ENCODE results near the gene TEAD1. TPM values are rescaled to one million over a fixed set of nuclear protein-coding genes. Genes with fewer than 3 reads are reported as not detected.
A peak's percentile ranks its signal among the peaks of the same experiment; 100 is the strongest.

Gene TEAD1
- total and polyA plus RNA-seq, 9 donors, result 20.0 to 84.1 (median 67.6) TPM

- intact Hi-C loops (cut with DNase I), result no loop called here
- H3K27me3 ChIP-seq, result no peaks in the 10 kb centered on the region
- 56 to 87% (median 69%) methylated on average over 3 of the region's 3 CpGs for WGBS, 3 donors
- H3K9me3 ChIP-seq, result no peaks in the 10 kb centered on the region
- TF ChIP-seq POLR2A (IDR thresholded peaks at IDR 0.05) (no peak), CTCF (IDR thresholded peaks at IDR 0.05) (no peak), EP300 (IDR thresholded peaks at IDR 0.05) (no peak)
- H3K4me1 ChIP-seq (ENCODE audit: insufficient read depth), result peaks cover 14% of the 10 kb centered on the region
- H3K27ac ChIP-seq, result no peak overlapping the region
- no peak overlapping the region for H3K4me3 ChIP-seq
- no peak for DNase-seq
- no peaks in the 10 kb centered on the region for H3K36me3 ChIP-seq
These were observed 86.8 kb downstream of the TEAD1 start for GRCh38 chr11:12761029-12761428.

- no peak for TF ChIP-seq EP300 (IDR thresholded peaks at IDR 0.05)
- TF ChIP-seq CTCF (IDR thresholded peaks at IDR 0.05), result no peak
- no peak for TF ChIP-seq POLR2A (IDR thresholded peaks at IDR 0.05)
- H3K4me1 ChIP-seq (ENCODE audit: insufficient read depth), result peaks cover 9% of the 10 kb centered on the region
- no peaks in the 10 kb centered on the region for H3K9me3 ChIP-seq
- intact Hi-C loops (cut with DNase I), result no loop called here
- no peaks in the 10 kb centered on the region for H3K36me3 ChIP-seq
- 63 to 76% (median 72%) methylated on average over 5 of the region's 5 CpGs for WGBS, 3 donors
- no peaks in the 10 kb centered on the region for H3K27me3 ChIP-seq
- no peak overlapping the region for H3K4me3 ChIP-seq
- H3K27ac ChIP-seq, result no peak overlapping the region
- DNase-seq, result no peak
These were observed 88.1 kb downstream of the TEAD1 start for GRCh38 chr11:12762278-12762677.

- intact Hi-C loops (cut with DNase I), result no loop called here
- H3K27ac ChIP-seq, result no peak overlapping the region
- no peak for DNase-seq
- no peaks in the 10 kb centered on the region for H3K9me3 ChIP-seq
- H3K4me1 ChIP-seq (ENCODE audit: insufficient read depth), result peaks cover 10% of the 10 kb centered on the region
- no peaks in the 10 kb centered on the region for H3K27me3 ChIP-seq
- TF ChIP-seq POLR2A (IDR thresholded peaks at IDR 0.05), result no peak
- no peak for TF ChIP-seq EP300 (IDR thresholded peaks at IDR 0.05)
- TF ChIP-seq CTCF (IDR thresholded peaks at IDR 0.05), result no peak
- no peaks in the 10 kb centered on the region for H3K36me3 ChIP-seq
- H3K4me3 ChIP-seq, result no peak overlapping the region
- WGBS, 3 donors, result 80 to 85% (median 81%) methylated on average over 4 of the region's 4 CpGs
These were observed 88.6 kb downstream of the TEAD1 start for GRCh38 chr11:12762696-12763324.

GRCh38 chr11:12764187-12764914, 90.1 kb downstream of the TEAD1 start:
- no peaks in the 10 kb centered on the region for H3K9me3 ChIP-seq
- no peaks in the 10 kb centered on the region for H3K27me3 ChIP-seq
- WGBS, 3 donors, result 38 to 67% (median 51%) methylated on average over 8 of the region's 8 CpGs
- no peak for TF ChIP-seq EP300 (IDR thresholded peaks at IDR 0.05)
- TF ChIP-seq POLR2A (IDR thresholded peaks at IDR 0.05), result no peak
- TF ChIP-seq CTCF (IDR thresholded peaks at IDR 0.05), result no peak
- no peak overlapping the region for H3K4me3 ChIP-seq
- peaks cover 17% of the 10 kb centered on the region for H3K4me1 ChIP-seq (ENCODE audit: insufficient read depth)
- intact Hi-C loops (cut with DNase I), result no loop called here
- DNase-seq, result no peak
- H3K36me3 ChIP-seq, result no peaks in the 10 kb centered on the region
- peak overlapping the region in 1 of 2 donors; percentile 16 for H3K27ac ChIP-seq
